Measurements from ENCODE around the gene UXS1.

The UXS1 gene

GRCh38 chr2:106080959-106081358, 113.1 kb downstream of the UXS1 start:
- Histone ChIP-seq H3K4me3 (ENCODE audit: low read length) (no peak overlapping the region), H3K9me3 (ENCODE audit: low read length) (no peaks in the 10 kb centered on the region), H3K4me1 (ENCODE audit: insufficient read depth, low read length) (no peaks in the 10 kb centered on the region), H3K27me3 (ENCODE audit: insufficient read depth, low read length) (peaks cover 2% of the 10 kb centered on the region), H3K36me3 (ENCODE audit: insufficient read depth, low read length) (no peaks in the 10 kb centered on the region), H2AFZ (ENCODE audit: low read depth, low read length) (no peak overlapping the region)

DNA sequence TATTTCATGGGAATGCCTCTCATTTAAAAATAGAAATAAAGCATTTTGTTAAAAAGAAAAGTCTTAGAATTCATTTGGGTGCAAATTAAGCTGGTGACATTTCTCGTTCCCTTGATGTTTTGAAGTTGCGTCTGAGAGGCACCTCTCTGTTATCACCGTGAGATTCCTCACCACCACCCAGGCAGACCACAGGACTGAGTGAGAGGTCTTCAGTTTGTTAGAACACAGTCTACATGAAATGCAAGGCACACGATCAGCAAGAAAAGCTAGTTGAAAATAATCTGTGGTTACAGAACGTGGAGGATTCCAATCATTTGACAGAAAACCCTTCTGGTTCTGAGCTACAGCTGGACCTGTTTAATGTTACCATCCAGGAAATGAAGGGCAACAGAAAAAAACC, 116.0 kb downstream of the UXS1 start:
- Histone ChIP-seq H2AFZ (ENCODE audit: low read depth, low read length) (no peak overlapping the region), H3K4me3 (ENCODE audit: low read length) (no peak overlapping the region), H3K9me3 (ENCODE audit: low read length) (no peaks in the 10 kb centered on the region)

DNA sequence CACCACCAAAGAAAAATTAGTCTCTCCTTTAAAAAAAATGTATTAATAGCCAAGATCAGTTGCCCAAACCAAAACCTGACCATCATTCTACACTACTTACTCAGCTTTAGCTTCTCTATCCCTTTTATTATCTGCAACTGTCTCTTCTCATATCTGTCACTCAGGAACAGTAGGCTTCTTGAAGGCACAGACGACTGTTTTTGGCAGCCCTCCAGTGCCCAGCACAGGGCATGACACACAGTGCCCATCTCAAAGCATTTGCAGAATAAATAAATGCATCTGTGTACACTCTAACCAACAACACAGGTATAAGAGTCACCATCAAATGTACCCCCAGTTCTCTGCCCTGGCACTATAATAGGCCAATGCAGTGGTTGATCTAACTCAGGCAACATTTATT, 117.2 kb downstream of the UXS1 start:
- Histone ChIP-seq H3K27me3 (ENCODE audit: insufficient read depth, low read length) (peaks cover 2% of the 10 kb centered on the region), H3K36me3 (ENCODE audit: insufficient read depth, low read length) (no peaks in the 10 kb centered on the region), H3K9me3 (ENCODE audit: low read length) (no peaks in the 10 kb centered on the region), H3K4me1 (ENCODE audit: insufficient read depth, low read length) (no peaks in the 10 kb centered on the region), H3K4me3 (ENCODE audit: low read length) (no peak overlapping the region), H2AFZ (ENCODE audit: low read depth, low read length) (no peak overlapping the region)

More for the DNA sequence above, 116.0 kb downstream of the UXS1 start:
- no peaks in the 10 kb centered on the region for H3K4me1 ChIP-seq (ENCODE audit: insufficient read depth, low read length)
- no peaks in the 10 kb centered on the region for H3K36me3 ChIP-seq (ENCODE audit: insufficient read depth, low read length)
- H3K27me3 ChIP-seq (ENCODE audit: insufficient read depth, low read length): peaks cover 2% of the 10 kb centered on the region

DNA sequence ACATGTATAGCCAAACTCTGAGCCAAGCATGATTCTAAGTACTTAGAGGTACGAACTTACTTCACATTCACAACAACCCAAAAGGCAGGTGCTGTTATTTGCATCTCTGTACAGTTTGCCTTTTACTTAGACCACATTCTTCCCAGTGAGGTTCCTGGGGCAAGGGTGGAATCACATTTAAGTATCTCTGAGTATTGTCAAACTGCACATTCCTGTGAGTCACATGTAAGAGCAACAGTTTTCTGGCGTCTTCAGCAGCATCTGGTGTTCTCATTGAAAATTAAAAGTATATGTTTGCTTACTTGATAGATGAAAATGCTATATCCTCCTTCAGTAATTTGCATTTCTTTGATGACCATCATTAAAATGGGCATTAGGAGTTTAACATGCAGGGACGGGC, 119.1 kb downstream of the UXS1 start:
- Histone ChIP-seq H3K4me1 (ENCODE audit: insufficient read depth, low read length) (no peaks in the 10 kb centered on the region), H3K36me3 (ENCODE audit: insufficient read depth, low read length) (no peaks in the 10 kb centered on the region), H2AFZ (ENCODE audit: low read depth, low read length) (no peak overlapping the region), H3K9me3 (ENCODE audit: low read length) (no peaks in the 10 kb centered on the region), H3K27me3 (ENCODE audit: insufficient read depth, low read length) (no peaks in the 10 kb centered on the region), H3K4me3 (ENCODE audit: low read length) (no peak overlapping the region)

GRCh38 chr2:106073678-106074406, 120.3 kb downstream of the UXS1 start:
- no peak overlapping the region for H3K4me3 ChIP-seq (ENCODE audit: low read length)
- no peak overlapping the region for H2AFZ ChIP-seq (ENCODE audit: low read depth, low read length)
- H3K27me3 ChIP-seq (ENCODE audit: insufficient read depth, low read length): no peaks in the 10 kb centered on the region
- no peaks in the 10 kb centered on the region for H3K4me1 ChIP-seq (ENCODE audit: insufficient read depth, low read length)
- no peaks in the 10 kb centered on the region for H3K36me3 ChIP-seq (ENCODE audit: insufficient read depth, low read length)
- no peaks in the 10 kb centered on the region for H3K9me3 ChIP-seq (ENCODE audit: low read length)

DNA sequence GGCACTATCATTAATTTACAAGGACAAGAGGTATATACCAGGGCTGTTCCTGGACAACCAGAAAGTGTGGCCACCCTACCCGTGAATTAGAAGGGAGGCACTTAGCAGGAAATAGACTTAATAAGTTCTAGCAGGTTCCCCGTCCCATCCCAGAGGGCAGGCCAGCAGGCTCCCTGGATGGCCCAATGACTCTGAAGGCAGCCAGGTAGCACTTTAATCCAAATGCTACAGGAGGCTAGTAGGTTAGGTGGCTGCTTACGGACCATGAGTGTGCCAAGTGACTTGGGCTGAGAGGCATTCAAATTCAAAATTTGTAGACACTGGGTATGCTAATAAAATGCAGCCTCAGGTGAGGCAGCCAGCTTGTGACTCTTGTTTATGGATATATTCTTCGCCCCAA, 123.9 kb downstream of the UXS1 start:
- Histone ChIP-seq H3K36me3 (ENCODE audit: insufficient read depth, low read length) (no peaks in the 10 kb centered on the region), H3K27me3 (ENCODE audit: insufficient read depth, low read length) (no peaks in the 10 kb centered on the region), H3K9me3 (ENCODE audit: low read length) (no peaks in the 10 kb centered on the region)

GRCh38 chr2:106068451-106068850, 125.7 kb downstream of the UXS1 start:
- Histone ChIP-seq H3K36me3 (ENCODE audit: insufficient read depth, low read length) (no peaks in the 10 kb centered on the region), H2AFZ (ENCODE audit: low read depth, low read length) (no peak overlapping the region), H3K9me3 (ENCODE audit: low read length) (no peaks in the 10 kb centered on the region), H3K4me1 (ENCODE audit: insufficient read depth, low read length) (peaks cover 5% of the 10 kb centered on the region), H3K27me3 (ENCODE audit: insufficient read depth, low read length) (no peaks in the 10 kb centered on the region), H3K4me3 (ENCODE audit: low read length) (no peak overlapping the region)

More for the DNA sequence above, 123.9 kb downstream of the UXS1 start:
- Histone ChIP-seq H3K4me3 (ENCODE audit: low read length) (no peak overlapping the region), H2AFZ (ENCODE audit: low read depth, low read length) (no peak overlapping the region), H3K4me1 (ENCODE audit: insufficient read depth, low read length) (peaks cover 5% of the 10 kb centered on the region)

GRCh38 chr2:106065983-106066820, 127.9 kb downstream of the UXS1 start:
- H3K4me1 ChIP-seq (ENCODE audit: insufficient read depth, low read length): peaks cover 5% of the 10 kb centered on the region

GRCh38 chr2:106065268-106065982, 128.7 kb downstream of the UXS1 start:
- Histone ChIP-seq H3K4me3 (ENCODE audit: low read length) (no peak overlapping the region), H3K36me3 (ENCODE audit: insufficient read depth, low read length) (no peaks in the 10 kb centered on the region), H3K9me3 (ENCODE audit: low read length) (no peaks in the 10 kb centered on the region), H3K4me1 (ENCODE audit: insufficient read depth, low read length) (peaks cover 5% of the 10 kb centered on the region), H2AFZ (ENCODE audit: low read depth, low read length) (no peak overlapping the region), H3K27me3 (ENCODE audit: insufficient read depth, low read length) (no peaks in the 10 kb centered on the region)

More at GRCh38 chr2:106065983-106066820, 127.9 kb downstream of the UXS1 start:
- H3K9me3 ChIP-seq (ENCODE audit: low read length): no peaks in the 10 kb centered on the region
- H3K27me3 ChIP-seq (ENCODE audit: insufficient read depth, low read length): no peaks in the 10 kb centered on the region
- H3K36me3 ChIP-seq (ENCODE audit: insufficient read depth, low read length): no peaks in the 10 kb centered on the region
- H3K4me3 ChIP-seq (ENCODE audit: low read length): no peak overlapping the region
- H2AFZ ChIP-seq (ENCODE audit: low read depth, low read length): no peak overlapping the region

DNA sequence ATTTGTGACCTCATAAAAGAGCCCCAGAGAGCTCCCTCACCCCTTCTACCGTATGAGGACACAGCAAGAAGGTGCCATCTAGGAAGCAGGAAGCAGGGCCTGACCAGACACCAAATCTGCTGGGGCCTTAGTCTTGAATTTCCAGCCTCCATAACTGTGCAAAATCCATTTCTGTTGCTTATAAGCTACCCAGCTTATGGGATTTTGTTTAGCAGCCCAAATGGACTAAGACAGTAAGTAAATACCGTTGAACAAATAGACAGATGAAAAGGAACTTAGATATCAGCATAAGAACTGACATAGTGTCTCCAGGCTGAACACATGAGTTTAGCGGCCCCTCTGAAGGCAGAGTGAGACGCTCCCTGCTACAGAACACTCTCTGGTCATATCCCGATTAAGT, 130.9 kb downstream of the UXS1 start:
- H3K9me3 ChIP-seq (ENCODE audit: low read length): no peaks in the 10 kb centered on the region
- no peaks in the 10 kb centered on the region for H3K27me3 ChIP-seq (ENCODE audit: insufficient read depth, low read length)
- H2AFZ ChIP-seq (ENCODE audit: low read depth, low read length): no peak overlapping the region
- no peak overlapping the region for H3K4me3 ChIP-seq (ENCODE audit: low read length)
- H3K4me1 ChIP-seq (ENCODE audit: insufficient read depth, low read length): peaks cover 5% of the 10 kb centered on the region
- no peaks in the 10 kb centered on the region for H3K36me3 ChIP-seq (ENCODE audit: insufficient read depth, low read length)

DNA sequence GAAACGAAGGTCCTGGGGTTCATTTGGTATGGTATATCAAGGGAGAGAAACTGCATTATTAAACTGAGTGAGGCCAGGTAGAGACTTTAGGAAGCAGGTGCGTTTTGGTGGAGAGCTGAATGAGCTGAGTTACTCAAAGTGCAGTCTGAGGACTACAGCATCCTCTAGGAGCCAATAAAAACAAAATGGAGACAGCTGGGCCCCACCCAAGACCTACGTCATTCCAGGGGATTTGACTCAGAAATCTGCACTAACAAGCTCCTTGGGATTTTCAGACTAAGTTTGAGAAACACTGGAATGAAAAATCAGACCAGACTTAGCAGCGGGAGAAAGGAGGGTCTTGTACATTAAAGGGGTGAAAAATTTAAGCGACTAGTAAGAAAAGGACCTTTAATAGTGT, 131.5 kb downstream of the UXS1 start:
- Histone ChIP-seq H2AFZ (ENCODE audit: low read depth, low read length) (no peak overlapping the region), H3K9me3 (ENCODE audit: low read length) (no peaks in the 10 kb centered on the region), H3K4me1 (ENCODE audit: insufficient read depth, low read length) (peaks cover 5% of the 10 kb centered on the region), H3K36me3 (ENCODE audit: insufficient read depth, low read length) (no peaks in the 10 kb centered on the region), H3K4me3 (ENCODE audit: low read length) (no peak overlapping the region), H3K27me3 (ENCODE audit: insufficient read depth, low read length) (no peaks in the 10 kb centered on the region)

DNA sequence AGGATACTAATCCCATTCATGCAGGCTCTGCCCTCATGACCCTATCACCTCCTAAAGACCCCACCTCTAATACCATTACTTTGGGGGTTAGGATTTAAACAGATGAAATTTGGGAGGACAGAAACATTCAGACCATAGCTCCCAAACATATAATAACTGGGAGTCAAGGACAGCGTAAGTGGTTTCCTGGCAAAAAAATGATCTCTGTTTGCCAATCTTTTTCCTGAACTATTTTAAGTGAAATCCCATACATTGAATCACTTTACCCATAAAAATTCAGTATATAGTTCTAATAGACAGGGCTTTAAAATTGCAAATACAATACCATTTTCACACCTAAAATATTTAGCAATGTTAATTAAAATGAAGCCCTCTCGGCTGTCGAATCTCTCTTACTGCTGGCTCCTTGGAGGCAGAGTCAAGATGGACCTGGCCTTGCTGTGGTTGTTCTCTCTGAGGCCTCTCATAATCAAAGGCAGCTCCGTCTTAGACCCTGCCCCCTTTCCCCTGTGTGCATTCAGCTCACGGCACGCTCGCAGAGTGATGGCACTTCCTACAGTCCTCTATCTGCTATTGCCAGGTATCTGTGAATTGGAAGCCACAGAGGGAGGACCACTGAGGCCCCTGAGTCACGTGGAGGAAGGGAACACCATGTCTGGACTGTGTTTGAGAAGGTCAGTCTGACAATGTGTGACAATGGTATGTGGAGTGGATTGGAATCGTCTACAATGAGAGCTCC, 132.3 kb downstream of the UXS1 start:
- Histone ChIP-seq H3K36me3 (ENCODE audit: insufficient read depth, low read length) (no peaks in the 10 kb centered on the region), H3K4me3 (ENCODE audit: low read length) (no peak overlapping the region), H3K27me3 (ENCODE audit: insufficient read depth, low read length) (no peaks in the 10 kb centered on the region), H3K9me3 (ENCODE audit: low read length) (no peaks in the 10 kb centered on the region), H3K4me1 (ENCODE audit: insufficient read depth, low read length) (peaks cover 5% of the 10 kb centered on the region), H2AFZ (ENCODE audit: low read depth, low read length) (no peak overlapping the region)
